Jurkat, Clone E6-1 (cell line): ENCODE measurements around the gene NEK4.
"Not testable (repeated sequence)": the region's sequence is repeated elsewhere in the genome, so short reads cannot be mapped to it uniquely, and the experiment has no call there.

ENCODE experiments used
- DNase-seq: peaks from one replicate; pipeline ENCODE4 v3.0.0-alpha.2; 2011; ENCODE audit warnings: low read depth, low spot score
- H3K4me3 ChIP-seq: 2 replicates; pipeline ENCODE4 v1.5.1; 2011; ENCODE audit warnings: mild to moderate bottlenecking, low read length, control low read depth, moderate library complexity

The NEK4 gene

GRCh38 chr3:52782412-52783210, 11.9 kb upstream of the NEK4 start:
- no peak overlapping the region for H3K4me3 ChIP-seq
- DNase-seq: no peak

GRCh38 chr3:52781741-52782140, 11.0 kb upstream of the NEK4 start:
- no peak for DNase-seq
- no peak overlapping the region for H3K4me3 ChIP-seq

- no peak for DNase-seq
- H3K4me3 ChIP-seq: no peak overlapping the region
These were observed 9.3 kb upstream of the NEK4 start for GRCh38 chr3:52779837-52780585.

GRCh38 chr3:52779011-52779836, 8.5 kb upstream of the NEK4 start:
- no peak overlapping the region for H3K4me3 ChIP-seq
- DNase-seq: no peak

- no peak for DNase-seq
- no peak overlapping the region for H3K4me3 ChIP-seq
These were observed 7.4 kb upstream of the NEK4 start for GRCh38 chr3:52777959-52778805.

GRCh38 chr3:52777127-52777958, 6.6 kb upstream of the NEK4 start, which contains the start of gene ITIH1:
Gene ITIH1, plus strand, starts transcription at chr3:52777599. Its CDS starts 17 bp downstream, at chr3:52777616.
- DNase-seq: no peak

GRCh38 chr3:52776486-52776885, 5.7 kb upstream of the NEK4 start:
- not testable (repeated sequence) for H3K4me3 ChIP-seq, DNase-seq

More at GRCh38 chr3:52777127-52777958, 6.6 kb upstream of the NEK4 start, which contains the start of gene ITIH1:
- H3K4me3 ChIP-seq: no peak within 1 kb of the TSS

GRCh38 chr3:52775877-52776276, 5.1 kb upstream of the NEK4 start:
- no peak for DNase-seq
- H3K4me3 ChIP-seq: no peak overlapping the region

- no peak overlapping the region for H3K4me3 ChIP-seq
- no peak for DNase-seq
These were observed 4.4 kb upstream of the NEK4 start for GRCh38 chr3:52774901-52775864.

- DNase-seq: no peak
These were observed 3.5 kb upstream of the NEK4 start for GRCh38 chr3:52774066-52774713.

GRCh38 chr3:52773361-52774065, 2.8 kb upstream of the NEK4 start:
- no peak overlapping the region for H3K4me3 ChIP-seq
- DNase-seq: no peak

More at GRCh38 chr3:52774066-52774713, 3.5 kb upstream of the NEK4 start:
- H3K4me3 ChIP-seq: no peak overlapping the region

- peak overlapping the region; percentile 56 for H3K4me3 ChIP-seq
- no peak for DNase-seq
These were observed 962 bp upstream of the NEK4 start for GRCh38 chr3:52771702-52772101.

- peak; percentile 23 for DNase-seq
- peak overlapping the region; percentile 56 for H3K4me3 ChIP-seq
These were observed 568 bp upstream of the NEK4 start for GRCh38 chr3:52771334-52771681.

GRCh38 chr3:52769786-52770455, 819 bp downstream of the NEK4 start:
- H3K4me3 ChIP-seq: peak overlapping the region; percentile 56
- no peak for DNase-seq

GRCh38 chr3:52763466-52763865, 7.3 kb downstream of the NEK4 start:
- no peak overlapping the region for H3K4me3 ChIP-seq
- no peak for DNase-seq
